ENCODE results near the gene PLXNA4.

Gene PLXNA4

DNA sequence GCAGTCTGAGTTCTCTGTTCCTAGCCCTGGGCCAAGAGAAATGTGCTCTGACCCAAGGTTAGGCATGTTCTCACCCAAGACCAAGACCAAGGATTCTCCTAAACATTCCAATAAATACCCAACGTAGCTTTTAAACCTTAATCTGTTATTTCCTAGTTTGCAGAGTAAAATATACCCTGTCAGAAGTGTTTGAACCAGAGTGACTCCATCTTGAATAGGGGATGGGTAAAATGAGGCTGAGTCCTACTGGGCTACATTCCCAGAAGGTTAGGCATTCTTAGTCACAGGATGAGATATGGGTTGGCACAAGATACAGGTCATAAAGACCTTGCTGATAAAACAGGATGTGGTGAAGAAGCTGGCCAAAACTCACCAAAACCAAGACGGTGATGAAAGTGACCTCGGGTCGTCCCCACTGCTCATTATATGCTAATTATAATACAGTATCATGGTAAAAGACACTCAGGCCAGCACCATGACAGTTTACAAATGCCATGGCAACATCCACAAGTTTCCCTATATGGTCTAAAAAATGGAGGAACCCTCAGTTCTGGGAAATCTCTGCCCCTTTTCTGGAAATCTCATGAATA is 27.7 kb downstream of the PLXNA4 start:
- no peak for DNase-seq (ENCODE audit: low read depth)
- TF ChIP-seq MYC (IDR thresholded peaks at IDR 0.05; ENCODE audit: low read depth, low read length): no peak
- TF ChIP-seq, protein P1, sequence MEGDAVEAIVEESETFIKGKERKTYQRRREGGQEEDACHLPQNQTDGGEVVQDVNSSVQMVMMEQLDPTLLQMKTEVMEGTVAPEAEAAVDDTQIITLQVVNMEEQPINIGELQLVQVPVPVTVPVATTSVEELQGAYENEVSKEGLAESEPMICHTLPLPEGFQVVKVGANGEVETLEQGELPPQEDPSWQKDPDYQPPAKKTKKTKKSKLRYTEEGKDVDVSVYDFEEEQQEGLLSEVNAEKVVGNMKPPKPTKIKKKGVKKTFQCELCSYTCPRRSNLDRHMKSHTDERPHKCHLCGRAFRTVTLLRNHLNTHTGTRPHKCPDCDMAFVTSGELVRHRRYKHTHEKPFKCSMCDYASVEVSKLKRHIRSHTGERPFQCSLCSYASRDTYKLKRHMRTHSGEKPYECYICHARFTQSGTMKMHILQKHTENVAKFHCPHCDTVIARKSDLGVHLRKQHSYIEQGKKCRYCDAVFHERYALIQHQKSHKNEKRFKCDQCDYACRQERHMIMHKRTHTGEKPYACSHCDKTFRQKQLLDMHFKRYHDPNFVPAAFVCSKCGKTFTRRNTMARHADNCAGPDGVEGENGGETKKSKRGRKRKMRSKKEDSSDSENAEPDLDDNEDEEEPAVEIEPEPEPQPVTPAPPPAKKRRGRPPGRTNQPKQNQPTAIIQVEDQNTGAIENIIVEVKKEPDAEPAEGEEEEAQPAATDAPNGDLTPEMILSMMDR (IDR thresholded peaks at IDR 0.05; ENCODE audit: low read depth, low read length): no peak
- TF ChIP-seq, protein P2, sequence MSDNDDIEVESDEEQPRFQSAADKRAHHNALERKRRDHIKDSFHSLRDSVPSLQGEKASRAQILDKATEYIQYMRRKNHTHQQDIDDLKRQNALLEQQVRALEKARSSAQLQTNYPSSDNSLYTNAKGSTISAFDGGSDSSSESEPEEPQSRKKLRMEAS (IDR thresholded peaks at IDR 0.05; ENCODE audit: low read depth, low read length): no peak
- no peak for TF ChIP-seq POLR2A (IDR thresholded peaks at IDR 0.05; ENCODE audit: extremely low read depth, insufficient read length)
- no peak overlapping the region for H3K4me3 ChIP-seq (ENCODE audit: low read depth, low read length)

DNA sequence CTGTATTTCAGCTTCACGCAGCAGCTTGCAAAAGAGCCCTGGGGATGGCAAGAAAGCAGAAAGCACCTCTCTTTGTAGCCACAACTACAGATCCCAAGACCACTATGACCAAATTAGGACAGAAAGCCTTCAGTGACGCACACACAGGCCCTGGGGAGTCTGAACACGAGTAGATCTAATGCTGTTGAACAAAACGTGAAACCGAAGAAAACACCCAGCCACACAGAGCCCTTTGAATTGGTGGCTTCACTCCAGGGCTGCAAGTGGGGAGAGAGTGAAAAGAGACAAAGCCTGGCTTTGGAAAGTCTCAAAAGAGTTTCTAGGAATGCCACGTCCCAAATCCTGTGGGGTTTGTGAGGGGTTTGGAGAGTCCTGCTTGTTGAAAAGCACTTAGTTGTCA is 28.4 kb downstream of the PLXNA4 start:
- no peak overlapping the region for H3K4me3 ChIP-seq (ENCODE audit: low read depth, low read length)
- no peak for TF ChIP-seq MYC (IDR thresholded peaks at IDR 0.05; ENCODE audit: low read depth, low read length)
- no peak for TF ChIP-seq POLR2A (IDR thresholded peaks at IDR 0.05; ENCODE audit: extremely low read depth, insufficient read length)
- TF ChIP-seq, protein P1 (IDR thresholded peaks at IDR 0.05; ENCODE audit: low read depth, low read length): no peak
- TF ChIP-seq, protein P2 (IDR thresholded peaks at IDR 0.05; ENCODE audit: low read depth, low read length): no peak
- no peak for DNase-seq (ENCODE audit: low read depth)

DNA sequence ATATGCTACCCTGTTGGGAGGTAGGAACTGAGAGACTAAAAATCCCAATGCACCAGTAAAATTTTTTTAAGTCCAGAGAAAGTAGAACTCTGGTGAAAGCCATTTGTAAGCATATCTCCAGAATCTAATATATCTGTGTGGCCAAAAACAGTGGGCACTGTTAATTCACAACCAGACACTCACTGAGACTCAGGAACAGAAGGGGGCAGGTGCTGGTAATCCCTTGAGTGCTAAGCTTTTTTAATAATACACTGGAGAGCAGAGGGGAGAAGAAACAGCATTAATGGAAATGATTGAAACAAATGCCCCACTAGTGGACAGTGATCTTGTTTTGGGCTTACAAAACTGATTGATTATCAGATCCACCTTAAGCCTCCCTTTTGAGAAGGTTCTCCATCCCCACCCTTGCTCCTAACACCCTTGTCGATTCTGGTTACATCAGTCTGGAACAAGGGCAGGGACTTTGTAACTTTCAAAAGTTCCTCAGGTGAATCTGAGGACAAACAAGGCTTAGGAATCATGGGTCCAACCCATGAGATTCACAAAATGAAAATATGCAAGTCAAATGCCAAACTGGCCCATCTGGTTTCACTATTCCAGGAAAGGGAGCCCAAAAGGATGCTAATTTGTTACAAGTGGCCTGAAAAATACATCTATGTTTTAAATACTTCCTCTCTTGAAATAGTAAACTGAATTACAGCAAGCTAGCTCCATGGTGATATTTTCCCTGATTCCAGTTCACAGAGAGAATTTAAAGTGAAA is 29.7 kb downstream of the PLXNA4 start:
- DNase-seq (ENCODE audit: low read depth): no peak
- TF ChIP-seq POLR2A (IDR thresholded peaks at IDR 0.05; ENCODE audit: extremely low read depth, insufficient read length) (no peak), MYC (IDR thresholded peaks at IDR 0.05; ENCODE audit: low read depth, low read length) (no peak)
- TF ChIP-seq, protein P1 (IDR thresholded peaks at IDR 0.05; ENCODE audit: low read depth, low read length): no peak
- TF ChIP-seq, protein P2 (IDR thresholded peaks at IDR 0.05; ENCODE audit: low read depth, low read length): no peak
- no peak overlapping the region for H3K4me3 ChIP-seq (ENCODE audit: low read depth, low read length)

DNA sequence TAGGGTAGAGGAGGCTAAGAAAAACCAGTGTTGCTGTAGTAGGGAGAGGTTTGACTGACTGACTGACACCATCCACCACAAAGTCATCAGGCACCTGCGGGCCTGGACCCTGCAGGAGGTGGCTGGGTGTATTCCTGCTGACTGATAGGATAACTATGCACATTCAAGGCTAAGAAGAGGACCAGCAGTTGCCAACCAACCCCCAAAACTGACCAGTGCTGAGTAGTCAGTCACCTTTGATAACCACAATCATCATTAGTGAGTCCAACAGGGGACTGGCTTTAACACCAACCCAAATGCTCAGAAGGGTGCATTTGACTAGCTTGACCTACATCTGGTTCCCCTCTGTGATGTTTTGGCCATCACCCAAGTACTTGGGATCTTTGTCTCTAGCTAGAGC is 30.5 kb downstream of the PLXNA4 start:
- TF ChIP-seq, protein P1 (IDR thresholded peaks at IDR 0.05; ENCODE audit: low read depth, low read length): no peak
- TF ChIP-seq MYC (IDR thresholded peaks at IDR 0.05; ENCODE audit: low read depth, low read length): no peak
- no peak for TF ChIP-seq POLR2A (IDR thresholded peaks at IDR 0.05; ENCODE audit: extremely low read depth, insufficient read length)
- TF ChIP-seq, protein P2 (IDR thresholded peaks at IDR 0.05; ENCODE audit: low read depth, low read length): no peak
- no peak for DNase-seq (ENCODE audit: low read depth)
- H3K4me3 ChIP-seq (ENCODE audit: low read depth, low read length): no peak overlapping the region

DNA sequence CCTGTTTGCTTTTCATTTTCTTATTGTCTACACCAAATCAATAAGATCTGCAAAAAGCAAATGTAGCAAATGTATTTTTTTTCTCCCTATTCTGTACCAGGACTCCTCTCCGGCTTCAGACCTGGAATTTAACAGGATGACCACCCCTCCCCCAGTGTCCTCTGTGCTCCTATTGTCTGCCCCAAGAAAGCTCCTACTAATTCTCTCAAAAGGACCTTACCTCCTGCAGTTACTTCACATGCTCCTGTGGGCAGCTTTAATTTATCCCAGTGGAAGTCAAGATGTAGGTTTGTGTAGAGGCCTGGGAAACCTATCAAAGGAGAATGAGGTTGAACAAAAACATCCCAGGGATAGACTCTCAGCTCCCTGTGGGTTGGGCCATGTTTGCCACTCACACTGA is 31.3 kb downstream of the PLXNA4 start:
- DNase-seq (ENCODE audit: low read depth): no peak
- TF ChIP-seq, protein P2 (IDR thresholded peaks at IDR 0.05; ENCODE audit: low read depth, low read length): no peak
- TF ChIP-seq MYC (IDR thresholded peaks at IDR 0.05; ENCODE audit: low read depth, low read length) (no peak), POLR2A (IDR thresholded peaks at IDR 0.05; ENCODE audit: extremely low read depth, insufficient read length) (no peak)
- TF ChIP-seq, protein P1 (IDR thresholded peaks at IDR 0.05; ENCODE audit: low read depth, low read length): no peak
- H3K4me3 ChIP-seq (ENCODE audit: low read depth, low read length): no peak overlapping the region
